Thyroid gland (tissue), 4 donors: ENCODE measurements around the gene BMP6. TPM values are rescaled to one million over a fixed set of nuclear protein-coding genes. Genes with fewer than 3 reads are reported as not detected.

Experiments used
- DNase-seq, 2 donors: peaks; one replicate each; pipeline ENCODE4 v3.0.0-alpha.2; 2019
- H3K27ac ChIP-seq, 3 donors: fragments of 200-600 bp; sonication (generic); 1 replicate in 2 of 3; 2 replicates in 1 of 3; pipeline ENCODE4 v1.5.1; 2016 to 2019; ENCODE audit warnings: mild to moderate bottlenecking in 1 of 3, moderate library complexity in 1 of 3
- H3K27me3 ChIP-seq: fragments of 200-600 bp; sonication (generic); one replicate; pipeline ENCODE4 v1.5.1; 2019
- H3K36me3 ChIP-seq, 2 donors: fragments of 200-600 bp; sonication (generic); one replicate each; pipeline ENCODE4 v1.5.1; 2016 to 2019
- H3K4me1 ChIP-seq, 2 donors: fragments of 200-600 bp; sonication (generic); one replicate each; pipeline ENCODE4 v1.5.1; 2017 to 2019
- H3K4me3 ChIP-seq, 3 donors: fragments of 200-600 bp; sonication (generic); replicated peaks in 1 of 3; 1 replicate in 2 of 3; 2 replicates in 1 of 3; pipeline ENCODE4 v1.5.1; 2016; ENCODE audit warnings: mild to moderate bottlenecking in 1 of 3
- H3K9me3 ChIP-seq: fragments of 200-600 bp; sonication (generic); one replicate; pipeline ENCODE4 v1.5.1; 2017
- POLR2A ChIP-seq, 2 donors: fragments of 450-650 bp; IDR thresholded peaks; one replicate each; pipeline ENCODE4 v1.6.1; 2017; ENCODE audit warnings: antibody characterized with exemption in 2 of 2, mild to moderate bottlenecking in 2 of 2, moderate library complexity in 1 of 2
- WGBS, 2 donors: methylation state at CpG; one replicate each; pipeline ENCODE4 v1.1.5; 2017; 5-methylcytosine and 5-hydroxymethylcytosine counted together
- intact Hi-C: fragments of 100-400 bp; cut with DNase I; formaldehyde crosslinking; loops from one replicate; pipeline ENCODE4 v1.15.1; 2023
- total RNA-seq, 4 donors: library from RNA; depleted of rRNA; stranded (reverse); fragments of >200 nt; gene quantifications; one replicate each; pipeline ENCODE4 v1.2.3, GENCODE V29; 2016
- TF ChIP-seq, protein P1 (sequence below), 6 experiments: fragments of 200-600 bp in 3 of 6; fragments of 450-650 bp in 3 of 6; sonication (generic) in 3 of 6; IDR thresholded peaks; one replicate each; pipeline ENCODE4 v1.5.1; 2016 to 2019; ENCODE audit warnings: antibody characterized with exemption in 6 of 6, mild to moderate bottlenecking in 2 of 6, inconsistent platforms in 1 of 6, moderate library complexity in 1 of 6

BMP6 gene
- total RNA-seq, 4 donors from 2014 or later = 0.78 to 3.1 (median 1.9) TPM

GRCh38 chr6:7707787-7708186, 18.1 kb upstream of the BMP6 start:
- intact Hi-C loops = no loop called here
- Histone ChIP-seq H3K4me3 (no peak overlapping the region), H3K9me3 (no peaks in the 10 kb centered on the region), H3K36me3 (no peaks in the 10 kb centered on the region), H3K27ac (no peak overlapping the region), H3K27me3 (no peaks in the 10 kb centered on the region), H3K4me1 (no peaks in the 10 kb centered on the region)
- no peak for DNase-seq
- no peak for TF ChIP-seq POLR2A (IDR thresholded peaks at IDR 0.05)
- TF ChIP-seq, protein P1, sequence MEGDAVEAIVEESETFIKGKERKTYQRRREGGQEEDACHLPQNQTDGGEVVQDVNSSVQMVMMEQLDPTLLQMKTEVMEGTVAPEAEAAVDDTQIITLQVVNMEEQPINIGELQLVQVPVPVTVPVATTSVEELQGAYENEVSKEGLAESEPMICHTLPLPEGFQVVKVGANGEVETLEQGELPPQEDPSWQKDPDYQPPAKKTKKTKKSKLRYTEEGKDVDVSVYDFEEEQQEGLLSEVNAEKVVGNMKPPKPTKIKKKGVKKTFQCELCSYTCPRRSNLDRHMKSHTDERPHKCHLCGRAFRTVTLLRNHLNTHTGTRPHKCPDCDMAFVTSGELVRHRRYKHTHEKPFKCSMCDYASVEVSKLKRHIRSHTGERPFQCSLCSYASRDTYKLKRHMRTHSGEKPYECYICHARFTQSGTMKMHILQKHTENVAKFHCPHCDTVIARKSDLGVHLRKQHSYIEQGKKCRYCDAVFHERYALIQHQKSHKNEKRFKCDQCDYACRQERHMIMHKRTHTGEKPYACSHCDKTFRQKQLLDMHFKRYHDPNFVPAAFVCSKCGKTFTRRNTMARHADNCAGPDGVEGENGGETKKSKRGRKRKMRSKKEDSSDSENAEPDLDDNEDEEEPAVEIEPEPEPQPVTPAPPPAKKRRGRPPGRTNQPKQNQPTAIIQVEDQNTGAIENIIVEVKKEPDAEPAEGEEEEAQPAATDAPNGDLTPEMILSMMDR (IDR thresholded peaks at IDR 0.05) = no peak
- WGBS, 2 donors = 81 to 86% methylated on average over 4 of the region's 4 CpGs

GRCh38 chr6:7719364-7719850, 6.5 kb upstream of the BMP6 start:
- 66% methylated on average over 6 of the region's 6 CpGs for WGBS, 2 donors
- Histone ChIP-seq H3K27me3 (no peaks in the 10 kb centered on the region), H3K9me3 (no peaks in the 10 kb centered on the region), H3K27ac (no peak overlapping the region), H3K4me3 (no peak overlapping the region), H3K36me3 (no peaks in the 10 kb centered on the region), H3K4me1 (no peaks in the 10 kb centered on the region)
- intact Hi-C loops = no loop called here
- no peak for DNase-seq
- TF ChIP-seq POLR2A (IDR thresholded peaks at IDR 0.05) = no peak
- TF ChIP-seq, protein P1 (IDR thresholded peaks at IDR 0.05) = no peak

GRCh38 chr6:7720346-7720745, 5.6 kb upstream of the BMP6 start:
- no peaks in the 10 kb centered on the region for H3K36me3 ChIP-seq
- H3K27ac ChIP-seq = no peak overlapping the region
- 89 to 97% methylated on average over 2 of the region's 2 CpGs for WGBS, 2 donors
- intact Hi-C loops = loop anchor here (5.0 kb wide), 2 partner anchors 282 to 342 kb away; partner anchors contain the start of gene BLOC1S5
- no peaks in the 10 kb centered on the region for H3K9me3 ChIP-seq
- no peak for TF ChIP-seq POLR2A (IDR thresholded peaks at IDR 0.05)
- TF ChIP-seq, protein P1 (IDR thresholded peaks at IDR 0.05) = no peak
- H3K4me1 ChIP-seq = no peaks in the 10 kb centered on the region
- no peaks in the 10 kb centered on the region for H3K27me3 ChIP-seq
- DNase-seq = no peak
- no peak overlapping the region for H3K4me3 ChIP-seq

DNA sequence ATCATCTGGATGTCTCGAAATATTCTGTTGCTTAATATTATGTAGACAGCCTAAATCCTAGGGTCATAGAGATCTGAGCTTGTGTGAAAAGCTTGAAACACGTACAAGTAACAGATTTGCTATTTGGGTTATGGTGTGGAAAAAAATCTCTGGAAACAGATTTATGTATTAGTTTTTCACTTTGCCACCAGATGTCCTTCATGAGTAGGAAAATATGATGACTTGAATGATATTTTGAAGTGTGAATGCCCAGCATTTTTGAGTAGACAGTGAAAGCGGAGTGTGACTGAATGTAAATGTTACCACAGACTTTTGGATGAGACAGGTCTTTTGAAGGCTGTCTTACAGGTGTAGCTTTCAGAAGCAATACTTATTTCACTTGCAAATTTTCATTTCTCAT, 4.2 kb upstream of the BMP6 start:
- no peak for DNase-seq
- intact Hi-C loops = loop anchor here (5.0 kb wide), 2 partner anchors 281 to 341 kb away; partner anchors contain the start of gene BLOC1S5
- Histone ChIP-seq H3K4me3 (no peak overlapping the region), H3K27me3 (no peaks in the 10 kb centered on the region), H3K36me3 (no peaks in the 10 kb centered on the region), H3K27ac (no peak overlapping the region), H3K9me3 (no peaks in the 10 kb centered on the region), H3K4me1 (peaks cover 0 to 7% of the 10 kb centered on the region in 2 donors)
- TF ChIP-seq, protein P1 (IDR thresholded peaks at IDR 0.05) = peak in 3 of 6 experiments; percentile 24 to 29 (median 25)
- TF ChIP-seq POLR2A (IDR thresholded peaks at IDR 0.05) = no peak
- 69 to 72% methylated on average over 3 of the region's 3 CpGs for WGBS, 2 donors

GRCh38 chr6:7723041-7723447, 2.9 kb upstream of the BMP6 start:
- Histone ChIP-seq H3K27ac (no peak overlapping the region), H3K4me1 (peaks cover 7 to 19% of the 10 kb centered on the region in 2 donors), H3K4me3 (no peak overlapping the region), H3K27me3 (peaks cover 4% of the 10 kb centered on the region), H3K36me3 (no peaks in the 10 kb centered on the region), H3K9me3 (no peaks in the 10 kb centered on the region)
- WGBS, 2 donors = 3 to 5% methylated on average over 10 of the region's 10 CpGs
- no peak for TF ChIP-seq POLR2A (IDR thresholded peaks at IDR 0.05)
- TF ChIP-seq, protein P1 (IDR thresholded peaks at IDR 0.05) = peak; percentile 35 to 75 (median 54)
- intact Hi-C loops = loop anchor here (5.0 kb wide), 2 partner anchors 279 to 339 kb away; partner anchors contain the start of gene BLOC1S5
- peak; percentile 86 to 88 for DNase-seq
